ENCODE measurements around the gene FEZF2.

The FEZF2 gene

DNA sequence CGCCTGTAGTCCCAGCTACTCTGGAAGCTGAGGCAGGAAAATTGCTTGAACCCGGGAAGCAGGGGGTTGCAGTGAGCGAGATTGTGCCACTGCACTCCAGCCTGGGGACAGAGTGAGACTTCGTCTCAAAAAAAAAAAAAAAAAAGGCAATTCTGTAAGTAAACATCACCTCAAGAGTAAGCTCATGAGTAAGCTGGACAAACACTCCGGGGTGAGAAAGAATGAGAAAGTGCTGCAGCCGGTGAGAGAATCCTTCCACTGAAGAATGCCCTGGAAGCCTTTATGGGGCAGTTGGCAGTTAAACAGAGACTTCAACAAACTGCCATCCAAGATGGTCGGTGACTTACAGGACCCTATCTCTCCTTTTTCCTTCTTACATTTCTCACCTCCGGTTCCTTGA, 47.5 kb downstream of the FEZF2 start:
- no peak for DNase-seq

DNA sequence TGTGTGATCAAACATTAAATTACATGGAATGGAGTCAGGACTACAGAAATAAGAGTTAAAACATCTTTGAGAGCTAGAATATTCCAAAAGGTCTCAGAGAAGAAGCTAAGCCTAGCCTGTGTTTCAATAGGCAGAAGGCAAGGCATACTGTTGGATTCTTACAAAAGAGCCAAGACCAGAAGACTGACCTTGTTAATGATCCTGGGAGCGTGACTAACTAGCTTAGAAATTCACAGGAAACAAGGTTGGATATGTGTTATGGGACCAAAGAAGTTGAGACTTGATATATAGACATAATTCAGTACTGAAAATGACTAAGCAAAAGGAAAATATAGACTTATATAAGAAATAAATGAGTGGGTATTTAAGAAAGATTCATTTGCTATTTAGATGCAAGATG, 50.1 kb downstream of the FEZF2 start:
- DNase-seq, result no peak

All from activated CD4-positive, alpha-beta T cell treated with anti-CD3 and anti-CD28 coated beads, Interleukin-2, amount 50 U/mL, for 1 hour (primary cell).